Coronary artery (tissue), 2 donors: ENCODE results near the gene DIP2A.

ENCODE experiments used
- DNase-seq: peaks from one replicate; pipeline ENCODE4 v3.0.0-alpha.2; 2017; ENCODE audit warnings: low spot score
- H3K27ac ChIP-seq, 2 donors: fragments of 200-600 bp; sonication (generic); one replicate each; pipeline ENCODE4 v1.5.1; 2016 to 2019
- H3K4me3 ChIP-seq: fragments of 200-600 bp; sonication (generic); 2 replicates; pipeline ENCODE4 v1.5.1; 2016; ENCODE audit warnings: mild to moderate bottlenecking, moderate library complexity
- TF ChIP-seq, protein P1 (sequence below): fragments of 200-600 bp; sonication (generic); IDR thresholded peaks from one replicate; pipeline ENCODE4 v1.5.1; 2019; ENCODE audit warnings: antibody characterized with exemption

Gene DIP2A

DNA sequence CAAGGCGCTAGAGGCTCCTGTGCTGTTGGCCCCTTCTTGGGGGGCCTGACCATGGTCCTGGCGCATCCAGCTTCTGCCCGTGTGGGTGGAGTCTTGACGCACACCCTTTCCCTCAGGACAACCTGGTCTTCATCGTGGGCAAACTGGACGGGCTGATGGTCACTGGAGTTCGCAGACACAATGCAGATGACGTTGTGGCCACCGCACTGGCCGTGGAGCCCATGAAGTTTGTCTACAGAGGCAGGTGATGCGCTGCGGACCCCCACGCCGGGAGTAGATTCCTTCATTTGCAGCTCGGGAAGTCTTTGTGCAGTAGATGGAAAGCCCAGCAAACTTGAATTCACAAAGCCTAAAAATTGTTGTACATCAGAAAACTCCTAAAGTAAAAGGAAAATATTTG, 88.1 kb downstream of the DIP2A start:
- no peak overlapping the region for H3K4me3 ChIP-seq
- no peak overlapping the region for H3K27ac ChIP-seq
- no peak for DNase-seq
- TF ChIP-seq, protein P1, sequence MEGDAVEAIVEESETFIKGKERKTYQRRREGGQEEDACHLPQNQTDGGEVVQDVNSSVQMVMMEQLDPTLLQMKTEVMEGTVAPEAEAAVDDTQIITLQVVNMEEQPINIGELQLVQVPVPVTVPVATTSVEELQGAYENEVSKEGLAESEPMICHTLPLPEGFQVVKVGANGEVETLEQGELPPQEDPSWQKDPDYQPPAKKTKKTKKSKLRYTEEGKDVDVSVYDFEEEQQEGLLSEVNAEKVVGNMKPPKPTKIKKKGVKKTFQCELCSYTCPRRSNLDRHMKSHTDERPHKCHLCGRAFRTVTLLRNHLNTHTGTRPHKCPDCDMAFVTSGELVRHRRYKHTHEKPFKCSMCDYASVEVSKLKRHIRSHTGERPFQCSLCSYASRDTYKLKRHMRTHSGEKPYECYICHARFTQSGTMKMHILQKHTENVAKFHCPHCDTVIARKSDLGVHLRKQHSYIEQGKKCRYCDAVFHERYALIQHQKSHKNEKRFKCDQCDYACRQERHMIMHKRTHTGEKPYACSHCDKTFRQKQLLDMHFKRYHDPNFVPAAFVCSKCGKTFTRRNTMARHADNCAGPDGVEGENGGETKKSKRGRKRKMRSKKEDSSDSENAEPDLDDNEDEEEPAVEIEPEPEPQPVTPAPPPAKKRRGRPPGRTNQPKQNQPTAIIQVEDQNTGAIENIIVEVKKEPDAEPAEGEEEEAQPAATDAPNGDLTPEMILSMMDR = no peak

DNA sequence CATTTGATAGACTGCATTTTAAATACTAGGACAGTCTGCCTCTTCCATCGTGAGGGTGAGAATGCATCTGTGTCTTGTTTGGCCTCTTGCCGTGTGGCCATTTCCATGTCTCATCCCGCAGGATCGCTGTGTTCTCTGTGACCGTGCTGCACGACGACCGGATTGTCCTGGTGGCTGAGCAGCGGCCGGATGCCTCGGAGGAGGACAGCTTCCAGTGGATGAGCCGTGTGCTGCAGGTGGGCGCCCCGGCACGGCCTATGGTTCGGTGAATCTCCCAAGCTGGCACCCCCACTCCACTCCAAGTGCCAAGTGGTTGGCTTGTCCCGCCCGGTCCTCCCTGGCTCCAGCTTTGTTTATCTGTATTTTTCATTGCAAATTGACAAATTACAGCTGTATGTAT, 91.0 kb downstream of the DIP2A start:
- no peak for DNase-seq
- no peak overlapping the region for H3K4me3 ChIP-seq
- no peak overlapping the region for H3K27ac ChIP-seq
- TF ChIP-seq, protein P1 = no peak

DNA sequence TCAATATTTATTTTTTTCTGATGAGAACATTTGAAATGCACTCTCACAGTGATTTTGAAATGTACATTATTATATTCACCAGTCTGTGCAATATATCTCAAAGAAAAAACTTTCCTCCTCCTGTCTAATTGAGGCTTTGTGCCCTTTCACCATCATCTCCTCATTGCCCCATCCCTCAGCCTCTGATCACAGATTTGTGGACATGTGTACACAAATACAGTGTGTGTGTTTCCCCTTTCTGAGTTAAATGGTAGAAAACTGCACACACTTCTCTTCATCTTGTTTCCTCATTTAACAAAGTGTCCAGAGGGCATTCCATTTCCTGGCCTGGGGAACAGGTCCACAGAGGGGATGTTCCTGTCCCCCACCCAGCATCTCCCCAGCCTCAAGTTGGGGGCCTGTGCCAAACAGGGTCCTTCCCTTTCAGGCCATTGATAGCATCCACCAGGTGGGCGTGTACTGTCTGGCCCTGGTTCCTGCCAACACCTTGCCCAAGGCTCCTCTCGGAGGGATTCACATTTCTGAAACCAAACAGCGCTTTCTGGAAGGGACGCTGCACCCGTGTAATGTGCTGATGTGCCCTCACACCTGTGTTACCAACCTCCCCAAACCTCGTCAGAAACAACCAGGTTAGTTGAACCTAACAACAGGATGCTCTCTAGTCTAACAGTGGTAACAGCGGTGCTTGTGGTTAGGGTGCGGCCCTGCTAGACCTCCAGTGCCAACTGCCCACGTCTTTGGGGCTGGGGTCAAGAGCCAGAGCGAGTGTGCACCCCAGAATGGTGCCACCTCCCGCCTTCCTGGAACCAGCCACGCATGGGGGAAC, 91.6 kb downstream of the DIP2A start:
- Histone ChIP-seq H3K4me3 (no peak overlapping the region), H3K27ac (no peak overlapping the region)
- DNase-seq = no peak
- TF ChIP-seq, protein P1 = no peak

DNA sequence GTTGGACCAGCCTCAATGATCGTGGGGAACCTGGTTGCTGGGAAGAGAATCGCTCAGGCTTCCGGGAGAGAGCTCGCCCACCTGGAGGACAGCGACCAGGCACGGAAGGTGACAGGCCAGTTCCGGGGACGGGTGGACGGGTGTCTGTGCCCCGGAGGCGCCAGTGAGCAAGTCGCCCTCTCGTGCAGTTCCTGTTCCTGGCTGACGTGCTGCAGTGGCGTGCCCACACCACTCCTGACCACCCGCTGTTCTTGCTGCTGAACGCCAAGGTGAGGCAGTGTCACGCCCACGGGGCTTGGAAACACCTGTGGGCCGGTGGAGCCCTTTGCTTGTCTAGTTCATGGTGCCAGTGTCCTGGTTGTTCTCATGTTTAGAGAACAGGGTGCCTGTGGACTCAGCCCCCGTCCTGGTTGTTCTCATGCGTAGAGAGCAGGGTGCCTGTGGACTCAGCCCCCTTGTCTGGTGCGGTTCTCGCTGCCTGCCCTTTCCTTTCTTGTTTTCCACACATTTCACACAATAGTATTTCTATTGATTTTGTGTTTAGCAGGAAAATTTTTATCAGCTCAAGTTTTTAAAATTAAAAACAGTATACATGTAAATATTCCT, 93.0 kb downstream of the DIP2A start:
- H3K27ac ChIP-seq = peak overlapping the region in 1 of 2 donors; percentile 64
- TF ChIP-seq, protein P1 = no peak
- H3K4me3 ChIP-seq = no peak overlapping the region
- DNase-seq = peak; percentile 74

DNA sequence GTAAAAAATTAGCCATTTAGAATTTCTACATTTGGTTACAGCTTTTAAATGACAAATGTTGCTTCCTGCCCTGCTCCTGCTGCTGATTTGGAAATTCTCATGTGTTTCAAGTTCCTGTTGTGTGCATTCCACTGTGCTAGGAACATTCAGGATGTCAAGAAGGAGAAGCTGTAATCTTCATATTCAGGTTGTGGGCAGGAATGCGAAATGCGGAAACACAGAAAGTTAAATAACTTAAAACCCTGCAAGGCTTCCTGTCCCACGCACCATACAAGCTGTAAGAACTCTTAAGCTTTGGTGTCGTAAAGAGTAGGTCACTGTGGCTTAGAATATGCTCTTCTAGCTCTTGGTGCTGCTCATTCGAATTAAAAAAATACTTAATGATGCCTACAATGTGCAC, 93.6 kb downstream of the DIP2A start:
- TF ChIP-seq, protein P1 = no peak
- DNase-seq = no peak
- Histone ChIP-seq H3K27ac (peak overlapping the region in 1 of 2 donors; percentile 37), H3K4me3 (no peak overlapping the region)

DNA sequence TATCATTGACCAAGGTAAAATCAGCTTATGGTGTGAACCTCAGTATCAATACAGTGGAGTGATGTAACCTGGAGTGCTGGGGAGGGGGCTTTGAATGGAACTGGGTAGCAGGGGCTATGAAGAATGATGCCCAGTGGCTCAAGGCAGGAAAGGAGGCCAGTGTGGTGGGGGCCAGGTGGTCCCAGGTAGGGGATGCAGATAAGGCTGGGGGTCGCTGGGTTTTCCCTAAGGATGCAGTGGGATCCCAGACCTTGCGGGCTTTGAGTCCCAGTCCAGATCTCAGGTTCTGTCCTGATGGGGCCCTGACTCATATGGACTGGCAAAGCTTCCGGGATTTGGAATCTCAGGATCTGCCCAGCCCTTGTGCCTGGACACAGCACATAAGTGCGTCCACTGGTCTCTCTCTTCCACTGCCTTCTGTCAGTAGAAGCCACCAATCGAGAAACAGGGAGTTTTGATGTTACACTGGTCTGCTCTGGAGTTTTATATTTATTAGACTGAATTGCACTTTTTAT, 94.2 kb downstream of the DIP2A start:
- DNase-seq = no peak
- peak overlapping the region in 1 of 2 donors; percentile 37 for H3K27ac ChIP-seq
- no peak overlapping the region for H3K4me3 ChIP-seq
- TF ChIP-seq, protein P1 = no peak
